ENCODE results near the gene ACOT6. TPM values are rescaled to one million over a fixed set of nuclear protein-coding genes. Genes with fewer than 3 reads are reported as not detected.
A peak's percentile ranks its signal among the peaks of the same experiment; 100 is the strongest.
"Not testable (repeated sequence)": the region's sequence is repeated elsewhere in the genome, so short reads cannot be mapped to it uniquely, and the experiment has no call there.

The ACOT6 gene
- total and polyA plus RNA-seq, 9 of the 15 experiments (the other 6 are each of a cell fraction or from before 2014, with no cell fraction given), result not detected

DNA sequence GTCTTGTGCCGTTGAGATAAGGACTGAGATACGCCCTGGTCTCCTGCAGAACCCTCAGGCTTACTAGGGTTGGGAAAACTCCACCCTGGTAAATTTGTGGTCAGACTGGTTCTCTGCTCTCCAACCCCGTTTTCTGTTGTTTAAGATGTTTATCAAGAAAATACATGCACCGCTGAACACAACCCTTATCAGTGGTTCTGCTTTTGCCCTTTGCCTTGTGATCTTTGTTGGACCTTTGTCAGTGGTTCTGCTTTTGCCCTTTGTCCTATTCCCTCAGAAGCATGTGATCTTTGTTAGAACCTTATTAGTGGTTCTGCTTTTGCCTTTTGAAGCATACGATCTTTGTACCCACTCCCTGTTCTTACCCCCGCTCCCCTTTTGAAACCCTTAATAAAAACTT lies 49.6 kb upstream of the ACOT6 start:
- TF ChIP-seq CBX3 (IDR thresholded peaks at IDR 0.05; ENCODE audit: borderline replicate concordance in 1 of 2, low read length in 2 of 2) (peak in 1 of 2 experiments; percentile 29; a peak in 1 of 3 replicates), ZNF445 (CRISPR knock-in tag; IDR thresholded peaks at IDR 0.05; ENCODE audit: low read depth) (peak; percentile 82)
- H3K79me2 ChIP-seq (ENCODE audit: control insufficient read depth, insufficient read depth, low read length); intact Hi-C loops (cut with micrococcal nuclease); H3K36me3 ChIP-seq (ENCODE audit: control insufficient read depth, insufficient read depth, low read length); H3K27ac ChIP-seq (ENCODE audit: extremely low read depth, low read depth, low read length); H3K4me1 ChIP-seq (replicated peaks in 1 of 2; ENCODE audit: control insufficient read depth in 2 of 2, insufficient read depth in 2 of 2, low read length in 2 of 2); H3K9me3 ChIP-seq (replicated peaks; ENCODE audit: control insufficient read depth, insufficient read depth, low read depth, low read length); H4K20me1 ChIP-seq (replicated peaks; ENCODE audit: control insufficient read depth, insufficient read depth, low read length); BruUV-seq (replicated peaks); POLR2A ChIA-PET; H3K27me3 ChIP-seq (ENCODE audit: control insufficient read depth in 2 of 2, insufficient read depth in 2 of 2, low read length in 2 of 2); DNase-seq (ENCODE audit: extremely low read depth in 1 of 4, low spot score in 3 of 4); H3K4me2 ChIP-seq (ENCODE audit: insufficient read depth, low read length); H3K9ac ChIP-seq (ENCODE audit: insufficient read depth in 1 of 2, low read depth in 2 of 2, low read length in 2 of 2); ATAC-seq; FAIRE-seq; H3K4me3 ChIP-seq; H3K9me1 ChIP-seq (ENCODE audit: control insufficient read depth, insufficient read depth, low read length); H2AFZ ChIP-seq (ENCODE audit: low read depth, low read length); CTCF ChIA-PET (ENCODE audit: low intra/inter-chr PET ratio): not testable (repeated sequence)
- in situ Hi-C loops (cut with MboI), result loop anchor here (5.0 kb wide), 1 partner anchor 35 kb away; no protein-coding TSS in a partner anchor
- WGBS (ENCODE audit: insufficient coverage, low coverage, missing lambda C conversion rate), result 26% methylated on average over 5 of the region's 6 CpGs

DNA sequence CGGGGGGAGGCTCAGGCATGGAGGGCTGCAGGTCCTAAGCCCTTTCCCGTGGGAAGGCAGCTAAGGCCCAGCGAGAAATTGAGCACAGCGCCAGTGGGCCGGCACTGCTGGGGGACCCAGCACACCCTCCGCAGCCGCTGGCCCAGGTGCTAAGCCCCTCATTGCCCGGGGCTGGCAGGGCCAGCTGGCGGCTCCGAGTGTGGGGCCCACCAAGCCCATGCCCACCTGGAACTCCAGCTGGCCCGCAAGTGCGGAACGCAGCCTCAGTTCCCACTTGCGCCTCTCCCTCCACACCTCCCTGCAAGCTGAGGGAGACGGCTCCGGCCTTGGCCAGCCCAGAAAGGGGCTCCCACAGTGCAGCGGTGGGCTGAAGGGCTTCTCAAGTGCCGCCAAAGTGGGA lies 45.9 kb upstream of the ACOT6 start:
- in situ Hi-C loops (cut with MboI); H4K20me1 ChIP-seq (replicated peaks; ENCODE audit: control insufficient read depth, insufficient read depth, low read length); H3K9me1 ChIP-seq (ENCODE audit: control insufficient read depth, insufficient read depth, low read length); H3K4me2 ChIP-seq (ENCODE audit: insufficient read depth, low read length); H3K27ac ChIP-seq (ENCODE audit: extremely low read depth, low read depth, low read length); CTCF ChIA-PET (ENCODE audit: low intra/inter-chr PET ratio); H3K9ac ChIP-seq (ENCODE audit: insufficient read depth in 1 of 2, low read depth in 2 of 2, low read length in 2 of 2); POLR2A ChIA-PET; ATAC-seq; H3K36me3 ChIP-seq (ENCODE audit: control insufficient read depth, insufficient read depth, low read length); H3K9me3 ChIP-seq (replicated peaks; ENCODE audit: control insufficient read depth, insufficient read depth, low read depth, low read length); H3K4me3 ChIP-seq; BruUV-seq (replicated peaks); H3K27me3 ChIP-seq (ENCODE audit: control insufficient read depth in 2 of 2, insufficient read depth in 2 of 2, low read length in 2 of 2); intact Hi-C loops (cut with micrococcal nuclease); H3K4me1 ChIP-seq (replicated peaks in 1 of 2; ENCODE audit: control insufficient read depth in 2 of 2, insufficient read depth in 2 of 2, low read length in 2 of 2); H2AFZ ChIP-seq (ENCODE audit: low read depth, low read length); DNase-seq (ENCODE audit: extremely low read depth in 1 of 4, low spot score in 3 of 4); FAIRE-seq; H3K79me2 ChIP-seq (ENCODE audit: control insufficient read depth, insufficient read depth, low read length): not testable (repeated sequence)
- 49% methylated on average over 9 of the region's 18 CpGs for WGBS (ENCODE audit: insufficient coverage, low coverage, missing lambda C conversion rate)

DNA sequence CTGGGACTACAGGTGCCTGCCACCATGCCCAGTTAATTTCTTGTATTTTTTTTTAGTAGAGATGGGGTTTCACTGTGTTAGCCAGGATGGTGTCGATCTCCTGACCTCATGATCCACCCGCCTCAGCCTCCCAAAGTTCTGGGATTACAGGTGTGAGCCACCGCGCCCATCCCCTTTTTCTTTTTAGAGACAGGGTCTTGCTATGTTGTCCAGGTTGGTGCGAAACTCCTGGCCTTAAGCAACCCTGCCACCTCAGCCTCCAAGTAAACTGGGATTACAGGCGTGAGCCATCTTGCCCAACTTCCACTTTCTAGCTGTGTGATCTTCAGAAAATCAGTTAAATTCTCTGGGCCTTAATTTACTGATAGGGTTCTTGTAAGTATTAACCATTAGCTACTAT lies 45.4 kb upstream of the ACOT6 start:
- ATAC-seq; CTCF ChIA-PET (ENCODE audit: low intra/inter-chr PET ratio); FAIRE-seq; H3K27ac ChIP-seq (ENCODE audit: extremely low read depth, low read depth, low read length); DNase-seq (ENCODE audit: extremely low read depth in 1 of 4, low spot score in 3 of 4); H3K27me3 ChIP-seq (ENCODE audit: control insufficient read depth in 2 of 2, insufficient read depth in 2 of 2, low read length in 2 of 2); H3K9ac ChIP-seq (ENCODE audit: insufficient read depth in 1 of 2, low read depth in 2 of 2, low read length in 2 of 2); H3K9me3 ChIP-seq (replicated peaks; ENCODE audit: control insufficient read depth, insufficient read depth, low read depth, low read length); H4K20me1 ChIP-seq (replicated peaks; ENCODE audit: control insufficient read depth, insufficient read depth, low read length); H3K4me2 ChIP-seq (ENCODE audit: insufficient read depth, low read length); H3K4me1 ChIP-seq (replicated peaks in 1 of 2; ENCODE audit: control insufficient read depth in 2 of 2, insufficient read depth in 2 of 2, low read length in 2 of 2); H3K9me1 ChIP-seq (ENCODE audit: control insufficient read depth, insufficient read depth, low read length); in situ Hi-C loops (cut with MboI); POLR2A ChIA-PET; H2AFZ ChIP-seq (ENCODE audit: low read depth, low read length); H3K36me3 ChIP-seq (ENCODE audit: control insufficient read depth, insufficient read depth, low read length); H3K4me3 ChIP-seq; intact Hi-C loops (cut with micrococcal nuclease); H3K79me2 ChIP-seq (ENCODE audit: control insufficient read depth, insufficient read depth, low read length); BruUV-seq (replicated peaks): not testable (repeated sequence)
- WGBS (ENCODE audit: insufficient coverage, low coverage, missing lambda C conversion rate), result 13% methylated on average over 1 of the region's 6 CpGs
